ENCODE data around the gene ACTL8. TPM values are rescaled to one million over a fixed set of nuclear protein-coding genes. Genes with fewer than 3 reads are reported as not detected.

Gene ACTL8
- total RNA-seq, 2 experiments from 2014 or later = not detected

GRCh38 chr1:17825273-17826164 lies 70.4 kb downstream of the ACTL8 start:
- no peak overlapping the region for H3K4me3 Mint-ChIP-seq
- ATAC-seq (no peak), DNase-seq (no peak)
- H3K27ac Mint-ChIP-seq = no peak overlapping the region
- ChIA-PET CTCF (interaction anchor here (1.6 kb wide), 1 partner anchor 164 kb away, joined by 6 read pairs; no protein-coding TSS in a partner anchor), POLR2A (no interaction called here)
- no peaks in the 10 kb centered on the region for H3K4me1 Mint-ChIP-seq (ENCODE audit: low read depth)
- H3K36me3 Mint-ChIP-seq (ENCODE audit: low read depth) = no peaks in the 10 kb centered on the region
- H3K27me3 Mint-ChIP-seq (ENCODE audit: low read depth) = no peaks in the 10 kb centered on the region
- no peaks in the 10 kb centered on the region for H3K9me3 Mint-ChIP-seq (ENCODE audit: insufficient read depth)

GRCh38 chr1:17826165-17826488 lies 71.0 kb downstream of the ACTL8 start:
- no peak for ATAC-seq
- Mint-ChIP-seq H3K4me3 (no peak overlapping the region), H3K9me3 (ENCODE audit: insufficient read depth) (no peaks in the 10 kb centered on the region), H3K27ac (no peak overlapping the region), H3K4me1 (ENCODE audit: low read depth) (no peaks in the 10 kb centered on the region), H3K36me3 (ENCODE audit: low read depth) (no peaks in the 10 kb centered on the region), H3K27me3 (ENCODE audit: low read depth) (no peaks in the 10 kb centered on the region)
- ChIA-PET CTCF (interaction anchor here (1.6 kb wide), 1 partner anchor 165 kb away, joined by 6 read pairs; no protein-coding TSS in a partner anchor), POLR2A (no interaction called here)
- DNase-seq = peak; percentile 25

DNA sequence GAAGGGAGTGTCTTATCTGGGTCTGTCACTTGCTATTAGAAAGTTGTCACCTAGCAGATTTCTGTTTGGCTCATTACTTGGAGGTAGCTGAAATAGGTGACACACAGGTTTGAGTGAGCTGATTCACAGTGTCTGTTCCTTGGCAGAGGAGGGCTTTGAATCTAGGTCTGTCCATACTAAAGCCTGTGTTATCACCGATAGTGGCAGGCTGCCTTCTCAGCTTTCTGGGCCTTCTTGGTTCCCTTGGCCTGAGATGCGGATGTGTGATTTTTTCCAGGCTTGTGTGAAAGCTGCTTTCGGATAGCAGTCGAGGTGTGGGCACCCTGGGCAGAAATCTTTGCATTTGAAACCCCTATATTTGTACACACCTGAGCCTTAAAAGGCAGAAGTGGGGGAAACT lies 73.9 kb downstream of the ACTL8 start:
- H3K4me3 Mint-ChIP-seq = no peak overlapping the region
- CTCF ChIA-PET = no interaction called here

DNA sequence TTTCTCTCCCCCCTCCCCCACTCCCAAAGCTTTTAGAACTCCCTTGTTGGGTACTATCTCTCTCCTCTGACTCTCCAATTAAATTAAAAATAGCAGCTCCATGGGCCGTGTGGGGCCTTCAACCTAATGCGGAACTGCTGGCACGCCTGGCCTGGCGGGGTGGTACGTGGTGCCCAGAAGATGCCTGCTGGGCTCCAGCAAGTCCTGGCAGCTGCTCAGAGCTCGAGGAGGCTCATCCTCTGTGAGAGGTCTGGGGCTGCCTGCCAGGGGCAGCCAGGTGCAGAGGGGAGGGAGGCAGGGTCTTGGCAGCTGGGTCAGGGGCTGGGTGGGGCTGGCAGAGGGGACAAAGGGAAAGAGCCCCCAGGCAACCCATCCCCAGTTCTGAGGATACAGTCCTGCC lies 74.4 kb downstream of the ACTL8 start:
- no peak for DNase-seq
- no peaks in the 10 kb centered on the region for H3K27me3 Mint-ChIP-seq (ENCODE audit: low read depth)
- H3K36me3 Mint-ChIP-seq (ENCODE audit: low read depth) = no peaks in the 10 kb centered on the region
- no peak for ATAC-seq
- ChIA-PET POLR2A (no interaction called here), CTCF (no interaction called here)
- no peaks in the 10 kb centered on the region for H3K4me1 Mint-ChIP-seq (ENCODE audit: low read depth)
- no peaks in the 10 kb centered on the region for H3K9me3 Mint-ChIP-seq (ENCODE audit: insufficient read depth)
- H3K27ac Mint-ChIP-seq = no peak overlapping the region
- no peak overlapping the region for H3K4me3 Mint-ChIP-seq

More for the DNA sequence above, 73.9 kb downstream of the ACTL8 start:
- Mint-ChIP-seq H3K36me3 (ENCODE audit: low read depth) (no peaks in the 10 kb centered on the region), H3K27me3 (ENCODE audit: low read depth) (no peaks in the 10 kb centered on the region), H3K4me1 (ENCODE audit: low read depth) (no peaks in the 10 kb centered on the region), H3K27ac (no peak overlapping the region), H3K9me3 (ENCODE audit: insufficient read depth) (no peaks in the 10 kb centered on the region)
- POLR2A ChIA-PET = no interaction called here
- DNase-seq (no peak), ATAC-seq (no peak)

GRCh38 chr1:17831597-17831996 lies 76.5 kb downstream of the ACTL8 start:
- Mint-ChIP-seq H3K27ac (no peak overlapping the region), H3K4me1 (ENCODE audit: low read depth) (no peaks in the 10 kb centered on the region), H3K27me3 (ENCODE audit: low read depth) (no peaks in the 10 kb centered on the region), H3K4me3 (no peak overlapping the region), H3K36me3 (ENCODE audit: low read depth) (no peaks in the 10 kb centered on the region), H3K9me3 (ENCODE audit: insufficient read depth) (no peaks in the 10 kb centered on the region)
- ATAC-seq (no peak), DNase-seq (peak; percentile 38)
- POLR2A ChIA-PET = no interaction called here
- CTCF ChIA-PET = no interaction called here

DNA sequence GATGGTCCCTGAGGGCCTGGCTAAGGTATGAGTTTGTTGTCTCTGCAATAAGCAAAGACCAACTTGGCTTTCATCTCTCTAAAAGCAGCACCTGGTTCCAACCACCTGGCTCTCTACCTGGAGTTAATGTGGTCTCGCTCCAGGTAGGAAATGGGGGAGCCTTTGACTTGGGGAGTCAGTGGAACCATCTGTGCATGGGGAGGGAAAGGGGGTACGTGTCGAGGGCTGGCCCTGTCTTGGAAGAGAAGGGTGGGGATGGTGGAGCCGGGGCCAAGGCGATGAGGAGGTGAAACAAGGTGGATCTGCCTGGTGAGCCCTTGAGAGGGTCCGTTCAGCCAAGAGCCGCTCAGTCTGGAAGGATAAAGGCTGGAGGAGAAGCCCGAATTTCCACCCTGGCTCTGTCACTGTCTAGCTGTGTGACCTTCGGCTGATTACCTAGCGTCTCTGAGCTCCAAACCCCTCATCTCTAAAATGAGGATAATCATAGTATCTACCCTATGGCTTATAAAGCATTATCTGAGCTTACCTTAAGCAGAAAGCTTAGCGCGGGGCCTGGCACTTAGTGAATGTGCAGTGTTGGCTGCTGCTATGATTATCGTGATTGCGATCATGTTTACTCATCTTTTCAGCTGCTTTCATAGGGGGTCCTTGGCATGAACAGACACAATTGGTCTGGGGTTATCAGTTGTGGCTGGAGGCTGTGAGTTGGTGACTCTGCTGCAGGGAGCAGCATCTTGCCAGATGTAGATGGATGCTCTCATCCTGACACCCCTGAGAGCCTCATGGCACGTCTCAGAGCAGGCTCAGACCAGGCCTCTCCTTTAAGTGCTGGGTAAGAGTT lies 78.7 kb downstream of the ACTL8 start:
- Mint-ChIP-seq H3K4me1 (ENCODE audit: low read depth) (no peaks in the 10 kb centered on the region), H3K27ac (no peak overlapping the region), H3K4me3 (no peak overlapping the region), H3K27me3 (ENCODE audit: low read depth) (no peaks in the 10 kb centered on the region), H3K36me3 (ENCODE audit: low read depth) (no peaks in the 10 kb centered on the region), H3K9me3 (ENCODE audit: insufficient read depth) (no peaks in the 10 kb centered on the region)
- CTCF ChIA-PET = no interaction called here
- ATAC-seq = no peak
- no peak for DNase-seq
- POLR2A ChIA-PET = no interaction called here

- no peak overlapping the region for H3K27ac Mint-ChIP-seq
- ChIA-PET CTCF (no interaction called here), POLR2A (no interaction called here)
- no peaks in the 10 kb centered on the region for H3K4me1 Mint-ChIP-seq (ENCODE audit: low read depth)
- H3K4me3 Mint-ChIP-seq = no peak overlapping the region
- ATAC-seq = no peak
- no peak for DNase-seq
- H3K27me3 Mint-ChIP-seq (ENCODE audit: low read depth) = no peaks in the 10 kb centered on the region
- H3K9me3 Mint-ChIP-seq (ENCODE audit: insufficient read depth) = no peaks in the 10 kb centered on the region
- no peaks in the 10 kb centered on the region for H3K36me3 Mint-ChIP-seq (ENCODE audit: low read depth)
Measured at GRCh38 chr1:17834561-17835100, 79.5 kb downstream of the ACTL8 start.

GRCh38 chr1:17837233-17838030 lies 82.3 kb downstream of the ACTL8 start:
- CTCF ChIA-PET = no interaction called here

DNA sequence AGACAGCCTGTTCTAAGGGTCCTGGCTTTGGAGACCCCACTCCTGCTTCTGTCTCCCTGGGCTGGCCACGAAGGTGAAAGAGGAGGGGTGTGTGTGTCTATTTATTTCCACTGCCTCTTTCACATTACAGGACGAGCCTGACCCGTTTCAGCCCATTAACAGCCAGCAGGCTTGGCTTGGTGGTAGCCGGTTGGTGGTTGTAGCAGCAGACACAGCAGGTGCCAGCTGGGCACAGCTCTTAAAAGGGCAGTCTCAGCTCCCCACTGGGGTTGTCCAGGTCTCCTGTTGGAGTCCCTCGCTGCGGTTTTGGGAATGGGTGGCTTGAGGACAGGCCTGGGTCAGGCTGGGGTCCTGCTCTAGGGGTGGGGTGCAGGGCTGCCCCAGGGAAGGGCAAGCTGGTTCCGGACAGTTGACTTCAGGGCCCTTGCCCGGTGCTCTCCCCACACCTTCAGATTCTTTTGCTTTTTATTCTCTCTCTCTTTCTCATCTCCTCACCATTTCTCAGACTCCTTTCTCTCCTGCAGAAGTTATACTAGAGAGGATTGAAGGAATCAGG lies 84.6 kb downstream of the ACTL8 start:
- no peaks in the 10 kb centered on the region for H3K9me3 Mint-ChIP-seq (ENCODE audit: insufficient read depth)
- ATAC-seq (no peak), DNase-seq (no peak)
- H3K36me3 Mint-ChIP-seq (ENCODE audit: low read depth) = no peaks in the 10 kb centered on the region
- ChIA-PET POLR2A (no interaction called here), CTCF (no interaction called here)
- no peak overlapping the region for H3K4me3 Mint-ChIP-seq
- H3K4me1 Mint-ChIP-seq (ENCODE audit: low read depth) = no peaks in the 10 kb centered on the region
- H3K27ac Mint-ChIP-seq = no peak overlapping the region
- H3K27me3 Mint-ChIP-seq (ENCODE audit: low read depth) = no peaks in the 10 kb centered on the region

More at GRCh38 chr1:17837233-17838030, 82.3 kb downstream of the ACTL8 start:
- Mint-ChIP-seq H3K27ac (no peak overlapping the region), H3K4me3 (no peak overlapping the region), H3K4me1 (ENCODE audit: low read depth) (no peaks in the 10 kb centered on the region), H3K27me3 (ENCODE audit: low read depth) (no peaks in the 10 kb centered on the region), H3K36me3 (ENCODE audit: low read depth) (no peaks in the 10 kb centered on the region), H3K9me3 (ENCODE audit: insufficient read depth) (no peaks in the 10 kb centered on the region)
- DNase-seq (no peak), ATAC-seq (no peak)
- POLR2A ChIA-PET = no interaction called here

- no peak overlapping the region for H3K27ac Mint-ChIP-seq
- CTCF ChIA-PET = no interaction called here
- POLR2A ChIA-PET = no interaction called here
Measured at GRCh38 chr1:17841944-17842343, 86.8 kb downstream of the ACTL8 start.

GRCh38 chr1:17842686-17843085 lies 87.6 kb downstream of the ACTL8 start:
- CTCF ChIA-PET = no interaction called here
- Mint-ChIP-seq H3K4me3 (no peak overlapping the region), H3K27ac (no peak overlapping the region), H3K9me3 (ENCODE audit: insufficient read depth) (no peaks in the 10 kb centered on the region), H3K36me3 (ENCODE audit: low read depth) (no peaks in the 10 kb centered on the region), H3K27me3 (ENCODE audit: low read depth) (no peaks in the 10 kb centered on the region), H3K4me1 (ENCODE audit: low read depth) (no peaks in the 10 kb centered on the region)
- ATAC-seq (no peak), DNase-seq (no peak)
- POLR2A ChIA-PET = no interaction called here

More at GRCh38 chr1:17841944-17842343, 86.8 kb downstream of the ACTL8 start:
- no peak for DNase-seq
- ATAC-seq = no peak
- Mint-ChIP-seq H3K36me3 (ENCODE audit: low read depth) (no peaks in the 10 kb centered on the region), H3K27me3 (ENCODE audit: low read depth) (no peaks in the 10 kb centered on the region), H3K4me1 (ENCODE audit: low read depth) (no peaks in the 10 kb centered on the region), H3K4me3 (no peak overlapping the region), H3K9me3 (ENCODE audit: insufficient read depth) (no peaks in the 10 kb centered on the region)

Measured in activated CD8-positive, alpha-beta T cell treated with anti-CD3 and anti-CD28 coated beads, Interleukin-2, amount 10 ng/mL, durations not matched to agents 7 days and 5 days (primary cell).